Effector CD8-positive, alpha-beta T cell (primary cell): ENCODE data around the gene DNAJC22.
"Not testable (repeated sequence)": the region's sequence is repeated elsewhere in the genome, so short reads cannot be mapped to it uniquely, and the experiment has no call there.

Experiments used
- DNase-seq: peaks from one replicate; lab custom pipeline; 2025; lab: John Stamatoyannopoulos, UW

DNAJC22 gene

GRCh38 chr12:49375406-49375805 is 28.7 kb downstream of the DNAJC22 start:
- no peak for DNase-seq

GRCh38 chr12:49377386-49377785 is 30.7 kb downstream of the DNAJC22 start:
- DNase-seq: no peak

GRCh38 chr12:49380184-49380583 is 33.5 kb downstream of the DNAJC22 start:
- DNase-seq: not testable (repeated sequence)

DNA sequence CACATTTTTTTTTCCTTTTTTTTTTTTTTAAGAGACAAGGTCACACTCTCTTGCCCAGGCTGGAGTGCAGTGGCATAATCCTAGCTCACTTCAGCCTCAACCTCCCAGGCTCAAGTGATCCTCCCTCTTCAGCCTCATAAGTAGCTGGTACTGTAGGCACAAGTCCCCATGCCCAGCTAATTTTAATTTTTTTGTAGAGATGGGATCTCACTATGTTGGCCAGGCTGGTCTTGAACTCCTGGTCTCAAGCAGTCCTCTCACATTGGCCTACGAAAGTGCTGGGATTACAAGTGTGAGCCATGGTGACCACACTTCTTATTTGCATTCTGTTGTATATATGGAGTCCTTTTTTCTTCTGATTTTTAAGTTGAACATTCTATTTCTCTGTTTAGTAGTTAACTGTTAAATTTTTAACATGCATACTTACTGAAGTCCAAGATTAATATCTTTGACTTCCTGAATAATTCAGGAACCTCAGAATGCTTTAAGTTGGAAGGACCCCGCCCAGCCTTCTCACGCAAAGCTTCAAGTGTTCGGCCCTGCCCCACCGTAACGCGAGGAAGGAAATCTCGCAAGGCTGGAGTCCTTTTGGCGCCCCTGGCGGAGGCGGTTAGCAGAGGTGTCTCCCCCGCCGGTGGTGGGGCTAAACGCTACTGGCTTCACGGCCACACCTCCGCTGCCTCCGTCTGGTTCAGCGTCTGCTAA is 42.1 kb downstream of the DNAJC22 start:
- peak; percentile 44 for DNase-seq

DNA sequence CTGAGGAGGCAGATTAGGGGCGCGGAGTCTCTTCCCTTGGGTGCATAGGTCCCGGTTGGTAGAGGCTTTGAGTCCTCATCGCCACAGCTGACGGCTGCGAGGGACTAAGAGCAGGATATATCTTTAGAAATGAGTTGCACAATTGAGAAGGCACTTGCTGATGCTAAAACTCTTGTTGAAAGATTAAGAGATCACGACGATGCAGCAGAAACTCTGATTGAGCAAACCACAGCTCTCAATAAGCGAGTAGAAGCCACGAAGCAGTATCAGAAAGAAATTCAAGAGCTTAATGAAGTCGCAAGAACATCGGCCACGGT is 42.7 kb downstream of the DNAJC22 start:
- no peak for DNase-seq

- no peak for DNase-seq
Measured at GRCh38 chr12:49397000-49397399, 50.3 kb downstream of the DNAJC22 start.

- DNase-seq: no peak
Measured at GRCh38 chr12:49400304-49400703, 53.6 kb downstream of the DNAJC22 start.
